Mesothelial cell of epicardium (in vitro differentiated cells): ENCODE results near the gene MEIG1. TPM values are rescaled to one million over a fixed set of nuclear protein-coding genes. Genes with fewer than 3 reads are reported as not detected.

Source experiments
- DNase-seq, 2 experiments: peaks; one replicate each; pipeline ENCODE4 v3.0.0; 2021; ENCODE audit warnings: low spot score in 2 of 2; ENCODE audit not compliant: unreplicated experiment in 2 of 2
- H3K27ac Mint-ChIP-seq: 2 replicates; pipeline ENCODE4 v1.8.0; 2021; ENCODE audit warnings: mixed read lengths
- H3K27me3 Mint-ChIP-seq: 2 replicates; pipeline ENCODE4 v1.8.0; 2021; ENCODE audit warnings: low read depth, mixed read lengths
- H3K36me3 Mint-ChIP-seq: 2 replicates; pipeline ENCODE4 v1.8.0; 2021; ENCODE audit warnings: mixed read lengths
- H3K4me1 Mint-ChIP-seq: 2 replicates; pipeline ENCODE4 v1.8.0; 2021; ENCODE audit warnings: mixed read lengths
- H3K4me3 Mint-ChIP-seq: 2 replicates; pipeline ENCODE4 v1.8.0; 2021; ENCODE audit warnings: mild to moderate bottlenecking, moderate library complexity, mixed read lengths
- H3K9me3 Mint-ChIP-seq: 2 replicates; pipeline ENCODE4 v1.8.0; 2021; ENCODE audit warnings: mixed read lengths
- CTCF ChIP-seq: fragments of 200-600 bp; sonication (generic); IDR thresholded peaks from one replicate; pipeline ENCODE4 v1.5.0; 2021; ENCODE audit warnings: antibody characterized with exemption; ENCODE audit not compliant: unreplicated experiment
- total RNA-seq: library from RNA; stranded (reverse); gene quantifications from 3 replicates; pipeline ENCODE4 v1.2.1, GENCODE V29; 2021

MEIG1 gene
- total RNA-seq, 1 donor from 2014 or later = 0.56 TPM

GRCh38 chr10:14918964-14919363 is 40.2 kb upstream of the MEIG1 start:
- Mint-ChIP-seq H3K27ac (no peak overlapping the region), H3K9me3 (peaks cover 34% of the 10 kb centered on the region), H3K4me1 (no peaks in the 10 kb centered on the region), H3K27me3 (no peaks in the 10 kb centered on the region), H3K4me3 (no peak overlapping the region), H3K36me3 (peaks cover 84% of the 10 kb centered on the region)
- no peak for TF ChIP-seq CTCF
- DNase-seq = no peak

- TF ChIP-seq CTCF = no peak
- H3K36me3 Mint-ChIP-seq = peaks cover 65% of the 10 kb centered on the region
- H3K9me3 Mint-ChIP-seq = no peaks in the 10 kb centered on the region
- H3K27ac Mint-ChIP-seq = no peak overlapping the region
- no peaks in the 10 kb centered on the region for H3K27me3 Mint-ChIP-seq
- no peak for DNase-seq
- H3K4me1 Mint-ChIP-seq = no peaks in the 10 kb centered on the region
- no peak overlapping the region for H3K4me3 Mint-ChIP-seq
Measured at GRCh38 chr10:14924013-14924412, 35.2 kb upstream of the MEIG1 start.

GRCh38 chr10:14925268-14925667 is 33.9 kb upstream of the MEIG1 start:
- Mint-ChIP-seq H3K9me3 (no peaks in the 10 kb centered on the region), H3K36me3 (peaks cover 52% of the 10 kb centered on the region)

GRCh38 chr10:14926061-14926470 is 33.1 kb upstream of the MEIG1 start:
- H3K27ac Mint-ChIP-seq = no peak overlapping the region
- H3K36me3 Mint-ChIP-seq = peaks cover 49% of the 10 kb centered on the region
- no peak for DNase-seq
- H3K9me3 Mint-ChIP-seq = no peaks in the 10 kb centered on the region
- no peak overlapping the region for H3K4me3 Mint-ChIP-seq
- no peaks in the 10 kb centered on the region for H3K27me3 Mint-ChIP-seq
- TF ChIP-seq CTCF = no peak
- no peaks in the 10 kb centered on the region for H3K4me1 Mint-ChIP-seq

More at GRCh38 chr10:14925268-14925667, 33.9 kb upstream of the MEIG1 start:
- no peak for DNase-seq
- no peaks in the 10 kb centered on the region for H3K4me1 Mint-ChIP-seq
- no peaks in the 10 kb centered on the region for H3K27me3 Mint-ChIP-seq
- TF ChIP-seq CTCF = no peak
- H3K4me3 Mint-ChIP-seq = no peak overlapping the region
- no peak overlapping the region for H3K27ac Mint-ChIP-seq

GRCh38 chr10:14926722-14927416 is 32.3 kb upstream of the MEIG1 start:
- Mint-ChIP-seq H3K36me3 (peaks cover 42% of the 10 kb centered on the region), H3K4me3 (no peak overlapping the region)

More at GRCh38 chr10:14926722-14927416, 32.3 kb upstream of the MEIG1 start:
- no peaks in the 10 kb centered on the region for H3K4me1 Mint-ChIP-seq
- no peak overlapping the region for H3K27ac Mint-ChIP-seq
- no peak for TF ChIP-seq CTCF
- no peaks in the 10 kb centered on the region for H3K27me3 Mint-ChIP-seq
- H3K9me3 Mint-ChIP-seq = no peaks in the 10 kb centered on the region
- no peak for DNase-seq
